Breast epithelium (tissue), 3 donors: Measurements from ENCODE around the gene OR51V1.
"Not testable (repeated sequence)": the region's sequence is repeated elsewhere in the genome, so short reads cannot be mapped to it uniquely, and the experiment has no call there.

Source experiments
- POLR2A ChIP-seq: fragments of 450-650 bp; IDR thresholded peaks from one replicate; pipeline ENCODE4 v1.6.1; 2016; ENCODE audit warnings: antibody characterized with exemption, mild to moderate bottlenecking, moderate library complexity
- TF ChIP-seq, protein P1 (sequence below), 3 donors: fragments of 450-650 bp; IDR thresholded peaks; one replicate each; pipeline ENCODE4 v1.5.1; 2016 to 2017; ENCODE audit warnings: antibody characterized with exemption in 3 of 3, mild to moderate bottlenecking in 3 of 3, moderate library complexity in 3 of 3

- TF ChIP-seq, protein P1, sequence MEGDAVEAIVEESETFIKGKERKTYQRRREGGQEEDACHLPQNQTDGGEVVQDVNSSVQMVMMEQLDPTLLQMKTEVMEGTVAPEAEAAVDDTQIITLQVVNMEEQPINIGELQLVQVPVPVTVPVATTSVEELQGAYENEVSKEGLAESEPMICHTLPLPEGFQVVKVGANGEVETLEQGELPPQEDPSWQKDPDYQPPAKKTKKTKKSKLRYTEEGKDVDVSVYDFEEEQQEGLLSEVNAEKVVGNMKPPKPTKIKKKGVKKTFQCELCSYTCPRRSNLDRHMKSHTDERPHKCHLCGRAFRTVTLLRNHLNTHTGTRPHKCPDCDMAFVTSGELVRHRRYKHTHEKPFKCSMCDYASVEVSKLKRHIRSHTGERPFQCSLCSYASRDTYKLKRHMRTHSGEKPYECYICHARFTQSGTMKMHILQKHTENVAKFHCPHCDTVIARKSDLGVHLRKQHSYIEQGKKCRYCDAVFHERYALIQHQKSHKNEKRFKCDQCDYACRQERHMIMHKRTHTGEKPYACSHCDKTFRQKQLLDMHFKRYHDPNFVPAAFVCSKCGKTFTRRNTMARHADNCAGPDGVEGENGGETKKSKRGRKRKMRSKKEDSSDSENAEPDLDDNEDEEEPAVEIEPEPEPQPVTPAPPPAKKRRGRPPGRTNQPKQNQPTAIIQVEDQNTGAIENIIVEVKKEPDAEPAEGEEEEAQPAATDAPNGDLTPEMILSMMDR (IDR thresholded peaks at IDR 0.05), result not testable (repeated sequence)
- not testable (repeated sequence) for TF ChIP-seq POLR2A
Measured at GRCh38 chr11:5160217-5160616, 40.3 kb downstream of the OR51V1 start.
